GM12891 (cell line): Measurements from ENCODE around the gene CRISP1.

Experiments
- POLR2A ChIP-seq: IDR thresholded peaks from 2 replicates; pipeline ENCODE4 v1.6.1; 2011; ENCODE audit warnings: low read depth, low read length, control low read depth
- POLR2AphosphoS5 ChIP-seq: IDR thresholded peaks from 2 replicates; pipeline ENCODE4 v1.6.1; 2011; ENCODE audit warnings: low read depth, low read length, control low read depth
- POU2F2 ChIP-seq: IDR thresholded peaks from 2 replicates; pipeline ENCODE4 v1.6.1; 2011; ENCODE audit warnings: low read depth, mild to moderate bottlenecking, control low read depth, low read length, moderate library complexity

- TF ChIP-seq POLR2AphosphoS5 (no peak), POLR2A (no peak), POU2F2 (no peak)
Measured at GRCh38 chr6:49849213-49849907, 17.0 kb downstream of the CRISP1 start.
